ENCODE data around the gene PPARA.

DNA sequence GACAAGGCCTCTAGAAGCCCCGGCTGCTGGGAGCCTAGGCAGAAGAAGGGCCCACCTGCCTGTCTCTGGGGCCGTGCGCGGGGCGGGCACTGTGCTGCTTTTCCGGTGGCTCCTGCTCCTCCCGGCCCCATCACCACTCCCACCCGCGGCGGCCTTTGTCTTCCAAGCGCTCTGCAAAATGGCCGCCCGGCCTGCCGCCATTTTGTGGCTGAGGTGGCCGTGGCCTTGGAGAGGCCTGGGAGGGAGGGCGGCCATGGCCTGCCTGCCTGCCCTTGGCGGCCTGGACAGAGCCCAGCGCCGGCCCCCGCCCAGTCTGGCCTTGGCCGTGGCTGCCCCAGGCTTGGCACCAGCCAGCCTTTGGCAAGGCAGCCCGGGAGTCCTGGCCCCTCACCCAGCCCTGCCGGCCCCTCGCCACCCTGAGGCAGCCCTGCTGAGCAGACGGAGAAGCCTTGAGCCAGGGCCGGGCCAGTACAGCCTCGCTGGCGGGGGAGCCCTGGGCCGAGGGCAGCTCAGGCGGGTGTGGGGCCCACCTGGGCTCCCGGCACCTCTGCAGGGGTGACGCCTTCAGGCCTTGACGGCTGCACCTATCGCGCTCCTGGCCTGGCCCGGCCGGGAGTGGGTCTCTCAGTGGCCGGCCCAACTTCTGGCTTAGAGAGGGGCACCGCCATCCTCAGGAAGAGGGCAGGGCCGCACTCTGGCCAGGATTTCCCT is 46.0 kb upstream of the PPARA start:
- no peak for TF ChIP-seq REST (IDR thresholded peaks at IDR 0.05; ENCODE audit: low read depth)
- no peak for TF ChIP-seq CEBPB (IDR thresholded peaks at IDR 0.05)
- TF ChIP-seq MAX (IDR thresholded peaks at IDR 0.05) = no peak
- no peak for TF ChIP-seq EGR1 (IDR thresholded peaks at IDR 0.05)
- peak; percentile 87 for TF ChIP-seq YY1 (IDR thresholded peaks at IDR 0.05; ENCODE audit: low read depth)
- TF ChIP-seq TAF1 (IDR thresholded peaks at IDR 0.05; ENCODE audit: low read depth) = no peak
- TF ChIP-seq RAD21 (IDR thresholded peaks at IDR 0.05; ENCODE audit: low read depth) = no peak
- TF ChIP-seq NFIC (IDR thresholded peaks at IDR 0.05) = no peak
- TF ChIP-seq ZBTB7A (IDR thresholded peaks at IDR 0.05; ENCODE audit: low read depth) = no peak; the same call in 1 of the 2 replicates
- no peak for TF ChIP-seq FOXM1 (IDR thresholded peaks at IDR 0.05; ENCODE audit: borderline replicate concordance, low read depth)
- no peak for TF ChIP-seq TCF12 (IDR thresholded peaks at IDR 0.05; ENCODE audit: low read depth)
- TF ChIP-seq TEAD4 (IDR thresholded peaks at IDR 0.05) = no peak
- TF ChIP-seq CREB1 (IDR thresholded peaks at IDR 0.05; ENCODE audit: low read depth) = no peak
